ENCODE measurements around the gene ABHD15. TPM values are rescaled to one million over a fixed set of nuclear protein-coding genes. Genes with fewer than 3 reads are reported as not detected.

Gene ABHD15
- total and polyA plus RNA-seq, 9 of the 15 experiments (the other 6 are each of a cell fraction or from before 2014, with no cell fraction given): 0.85 to 4.2 (median 2.1) TPM

GRCh38 chr17:29588017-29588561 is 21.3 kb upstream of the ABHD15 start:
- no peaks in the 10 kb centered on the region for H3K36me3 ChIP-seq (ENCODE audit: control insufficient read depth, insufficient read depth, low read length)
- WGBS (ENCODE audit: insufficient coverage, low coverage, missing lambda C conversion rate): 66% methylated on average over 8 of the region's 8 CpGs
- ATAC-seq: no peak
- no peak for DNase-seq (ENCODE audit: extremely low read depth in 1 of 4, low spot score in 3 of 4)
- H4K20me1 ChIP-seq (replicated peaks; ENCODE audit: control insufficient read depth, insufficient read depth, low read length): no peaks in the 10 kb centered on the region; the same call in 1 of the 2 replicates
- peaks cover 24% of the 10 kb centered on the region for H3K79me2 ChIP-seq (ENCODE audit: control insufficient read depth, insufficient read depth, low read length)
- H3K9ac ChIP-seq (ENCODE audit: insufficient read depth in 1 of 2, low read depth in 2 of 2, low read length in 2 of 2): peak overlapping the region; percentile 45 to 92
- no peak overlapping the region for H3K27ac ChIP-seq (ENCODE audit: extremely low read depth, low read depth, low read length)
- no TSS peak for BruUV-seq (replicated peaks)
- H3K27me3 ChIP-seq (ENCODE audit: control insufficient read depth in 2 of 2, insufficient read depth in 2 of 2, low read length in 2 of 2): no peaks in the 10 kb centered on the region
- FAIRE-seq: no peak
- H3K9me3 ChIP-seq (replicated peaks; ENCODE audit: control insufficient read depth, insufficient read depth, low read depth, low read length): no peaks in the 10 kb centered on the region
- peak overlapping the region; percentile 56 for H3K4me3 ChIP-seq
- peaks cover 40 to 72% of the 10 kb centered on the region in 2 experiments for H3K4me1 ChIP-seq (replicated peaks in 1 of 2; ENCODE audit: control insufficient read depth in 2 of 2, insufficient read depth in 2 of 2, low read length in 2 of 2)
- ChIA-PET CTCF (ENCODE audit: low intra/inter-chr PET ratio) (no interaction called here), POLR2A (interaction anchor here (0.8 to 3.8 kb wide), 4 partner anchors 11 to 52 kb away, joined by 3 to 25 read pairs (median 4); no protein-coding TSS in a partner anchor)
- in situ Hi-C loops (cut with MboI): no loop called here
- H3K4me2 ChIP-seq (ENCODE audit: insufficient read depth, low read length): peak overlapping the region; percentile 86
- intact Hi-C loops (cut with micrococcal nuclease): no loop called here
- peak overlapping the region; percentile 7; the same call in 1 of the 2 replicates for H2AFZ ChIP-seq (ENCODE audit: low read depth, low read length)
- H3K9me1 ChIP-seq (ENCODE audit: control insufficient read depth, insufficient read depth, low read length): peaks cover 2% of the 10 kb centered on the region
- TF ChIP-seq KDM5B (IDR thresholded peaks at IDR 0.05; ENCODE audit: insufficient replicate concordance, low read depth, low read length) (no peak), NUFIP1 (IDR thresholded peaks at IDR 0.05; ENCODE audit: partially characterized antibody) (no peak), E2F5 (CRISPR knock-in tag; IDR thresholded peaks at IDR 0.05) (no peak), GTF2B (IDR thresholded peaks at IDR 0.05; ENCODE audit: extremely low read depth, insufficient read length) (no peak), ZNF354B (CRISPR knock-in tag; IDR thresholded peaks at IDR 0.05) (no peak), NCOA6 (IDR thresholded peaks at IDR 0.05) (no peak), RFX5 (IDR thresholded peaks at IDR 0.05; ENCODE audit: low read depth, low read length) (no peak), ZBTB2 (IDR thresholded peaks at IDR 0.05) (no peak), CEBPG (CRISPR knock-in tag; IDR thresholded peaks at IDR 0.05) (no peak), CEBPG (tag; conservative IDR thresholded peaks at IDR 0.05 in 1 of 2, IDR thresholded peaks at IDR 0.05 in 1 of 2) (no peak)
